GM23338 (cell line): ENCODE data around the gene EPO. TPM values are rescaled to one million over a fixed set of nuclear protein-coding genes. Genes with fewer than 3 reads are reported as not detected.

Experiments
- ATAC-seq: fragments of 200-7000 bp; cut with Tn5 transposase; 3 replicates; pipeline ENCODE4 v1.9.1; 2020
- DNase-seq: peaks from one replicate; pipeline ENCODE4 v3.0.0-alpha.2; 2015; ENCODE audit warnings: low spot score
- H2AFZ ChIP-seq: fragments of 200-600 bp; sonication (generic); 2 replicates; pipeline ENCODE4 v1.8.0; 2016; ENCODE audit warnings: antibody characterized with exemption, mild to moderate bottlenecking, moderate library complexity
- H3F3A ChIP-seq: fragments of 200-600 bp; sonication (generic); replicated peaks from 2 replicates; pipeline ENCODE4 v1.8.0; 2017; ENCODE audit warnings: antibody characterized with exemption, mixed run types, low read depth
- H3K27ac ChIP-seq: fragments of 200-600 bp; sonication (generic); 2 replicates; pipeline ENCODE4 v1.6.1; 2016; ENCODE audit warnings: low read depth
- H3K27me3 ChIP-seq: fragments of 200-600 bp; sonication (generic); 2 replicates; pipeline ENCODE4 v1.8.0; 2016; ENCODE audit warnings: mild to moderate bottlenecking, mixed run types, moderate library complexity; ENCODE audit not compliant: insufficient read depth
- H3K36me3 ChIP-seq: fragments of 200-600 bp; sonication (generic); 2 replicates; pipeline ENCODE4 v1.8.0; 2016; ENCODE audit warnings: mild to moderate bottlenecking; ENCODE audit not compliant: insufficient read depth
- H3K4me1 ChIP-seq: fragments of 200-600 bp; sonication (generic); 2 replicates; pipeline ENCODE4 v1.8.0; 2016; ENCODE audit warnings: mild to moderate bottlenecking, moderate library complexity; ENCODE audit not compliant: insufficient read depth
- H3K4me2 ChIP-seq: fragments of 200-600 bp; sonication (generic); 2 replicates; pipeline ENCODE4 v1.7.1; 2017; ENCODE audit warnings: mixed run types
- H3K4me3 ChIP-seq: fragments of 200-600 bp; sonication (generic); 2 replicates; pipeline ENCODE4 v1.6.1; 2016; ENCODE audit warnings: mixed run types
- H3K79me2 ChIP-seq: fragments of 200-600 bp; sonication (generic); replicated peaks from 2 replicates; pipeline ENCODE4 v1.8.0; 2017; ENCODE audit warnings: mild to moderate bottlenecking; ENCODE audit not compliant: insufficient read depth
- H3K9me2 ChIP-seq: fragments of 200-600 bp; sonication (generic); 2 replicates; pipeline ENCODE4 v1.8.0; 2017; ENCODE audit not compliant: insufficient read depth
- H4K20me1 ChIP-seq: fragments of 200-600 bp; sonication (generic); replicated peaks from 2 replicates; pipeline ENCODE4 v1.8.0; 2017; ENCODE audit warnings: mild to moderate bottlenecking; ENCODE audit not compliant: insufficient read depth
- H3K27ac Mint-ChIP-seq: 2 replicates; pipeline ENCODE4 v1.8.0; 2020; ENCODE audit warnings: inconsistent platforms, mild to moderate bottlenecking, moderate library complexity, mixed read lengths
- H3K27me3 Mint-ChIP-seq: 3 replicates; pipeline ENCODE4 v1.8.0; 2022; ENCODE audit warnings: low read depth, mild to moderate bottlenecking, moderate library complexity, mixed read lengths, inconsistent platforms; ENCODE audit not compliant: insufficient read depth, poor library complexity
- H3K36me3 Mint-ChIP-seq: 3 replicates; pipeline ENCODE4 v1.8.0; 2021; ENCODE audit warnings: low read depth, mild to moderate bottlenecking, inconsistent platforms, moderate library complexity, mixed read lengths
- H3K4me1 Mint-ChIP-seq: 3 replicates; pipeline ENCODE4 v1.8.0; 2020; ENCODE audit warnings: mild to moderate bottlenecking, inconsistent platforms, mixed read lengths
- H3K4me3 Mint-ChIP-seq: 3 replicates; pipeline ENCODE4 v1.8.0; 2021; ENCODE audit warnings: moderate library complexity, mild to moderate bottlenecking, inconsistent platforms, mixed read lengths
- H3K9me3 Mint-ChIP-seq: 3 replicates; pipeline ENCODE4 v1.8.0; 2020; ENCODE audit warnings: moderate library complexity, mild to moderate bottlenecking, inconsistent platforms, mixed read lengths
- CREB1 ChIP-seq: fragments of 250-450 bp; sonication (Bioruptor Pico); IDR thresholded peaks from 2 replicates; pipeline ENCODE4 v1.5.0; 2020; ENCODE audit warnings: low read depth, mild to moderate bottlenecking, moderate library complexity
- CTCF ChIP-seq, 2 experiments: fragments of 200-600 bp in 1 of 2; sonication (generic) in 1 of 2; conservative IDR thresholded peaks; 2 replicates each; pipeline versions ENCODE4 v1.5.1 to v1.6.1; 2016 to 2017; ENCODE audit warnings: antibody characterized with exemption in 2 of 2, low read depth in 2 of 2, mild to moderate bottlenecking in 2 of 2, moderate library complexity in 1 of 2
- ETS1 ChIP-seq: IDR thresholded peaks from 2 replicates; pipeline ENCODE4 v1.6.1; 2016; ENCODE audit warnings: antibody characterized with exemption
- EZH2phosphoT487 ChIP-seq: fragments of 200-600 bp; sonication (generic); IDR thresholded peaks from one replicate; pipeline ENCODE4 v1.8.1; 2018; ENCODE audit warnings: antibody characterized with exemption; ENCODE audit not compliant: unreplicated experiment
- JUNB ChIP-seq: IDR thresholded peaks from one replicate; pipeline ENCODE4 v1.6.1; 2016; ENCODE audit warnings: antibody characterized with exemption; ENCODE audit not compliant: unreplicated experiment
- NANOG ChIP-seq: IDR thresholded peaks from 2 replicates; pipeline ENCODE4 v1.6.1; 2016; ENCODE audit warnings: antibody characterized with exemption, borderline replicate concordance
- POLR2AphosphoS5 ChIP-seq: IDR thresholded peaks from 2 replicates; pipeline ENCODE4 v1.6.1; 2016; ENCODE audit warnings: antibody characterized with exemption, low read depth
- REST ChIP-seq: IDR thresholded peaks from one replicate; pipeline ENCODE4 v1.6.1; 2018; ENCODE audit warnings: antibody characterized with exemption; ENCODE audit not compliant: unreplicated experiment
- STAT1 ChIP-seq: IDR thresholded peaks from one replicate; pipeline ENCODE4 v1.6.1; 2016; ENCODE audit warnings: antibody characterized with exemption; ENCODE audit not compliant: unreplicated experiment
- ZNF114 ChIP-seq: fragments of 250-450 bp; sonication (Bioruptor Pico); IDR thresholded peaks from 2 replicates; pipeline ENCODE4 v1.5.0; 2020; ENCODE audit warnings: mild to moderate bottlenecking, moderate library complexity
- ZNF331 ChIP-seq: fragments of 250-450 bp; sonication (Bioruptor Pico); IDR thresholded peaks from 2 replicates; pipeline ENCODE4 v1.5.0; 2020; ENCODE audit warnings: low read depth, mild to moderate bottlenecking, moderate library complexity
- polyA plus RNA-seq: library from polyadenylated mRNA; unstranded; fragments of >200 nt; fragmentation: Nextera tagmentation; extraction: Ambion mirVana; gene quantifications from 2 replicates; pipeline ENCODE4 v1.2.1, GENCODE V29; 2016
- total RNA-seq: library from RNA; depleted of rRNA; stranded (reverse); fragments of >200 nt; shearing (Covaris generic); gene quantifications from 2 replicates; pipeline ENCODE4 v1.2.3, GENCODE V29; 2014

Gene EPO
- total and polyA plus RNA-seq, 2 experiments from 2014 or later, result 1.0 TPM; not detected in 1

- H3K9me3 Mint-ChIP-seq, result no peaks in the 10 kb centered on the region
- Histone ChIP-seq H3K27me3 (no peaks in the 10 kb centered on the region), H4K20me1 (peaks cover 12% of the 10 kb centered on the region), H3K4me1 (no peaks in the 10 kb centered on the region; the same call in 1 of the 2 replicates), H3K79me2 (peaks cover 22% of the 10 kb centered on the region), H3K4me3 (no peak overlapping the region), H3K9me2 (no peaks in the 10 kb centered on the region), H3K27ac (no peak overlapping the region), H3K4me2 (no peak overlapping the region), H3F3A (0 out of 2 replicates have a peak, but pooled peaks cover 9% of the 10 kb centered on the region), H2AFZ (no peak overlapping the region), H3K36me3 (peaks cover 8% of the 10 kb centered on the region)
- H3K4me3 Mint-ChIP-seq, result no peak overlapping the region; the same call in 2 of the 3 replicates
- no peak overlapping the region for H3K27ac Mint-ChIP-seq
- peaks cover 20% of the 10 kb centered on the region for H3K36me3 Mint-ChIP-seq
- H3K27me3 Mint-ChIP-seq, result peaks cover 4% of the 10 kb centered on the region
- DNase-seq (no peak), ATAC-seq (no peak)
- peaks cover 9% of the 10 kb centered on the region for H3K4me1 Mint-ChIP-seq
- TF ChIP-seq CTCF (conservative IDR thresholded peaks at IDR 0.05; ENCODE audit: low read depth in 2 of 2) (no peak), ZNF114 (CRISPR knock-in tag) (no peak), REST (no peak), ZNF331 (no peak), JUNB (no peak), ETS1 (no peak), NANOG (no peak), POLR2AphosphoS5 (no peak), EZH2phosphoT487 (no peak), STAT1 (no peak), CREB1 (CRISPR knock-in tag) (no peak)
These were observed 9.8 kb upstream of the EPO start for GRCh38 chr7:100710452-100710851.
